ENCODE results near the gene SAMD1. TPM values are rescaled to one million over a fixed set of nuclear protein-coding genes. Genes with fewer than 3 reads are reported as not detected.

Gene SAMD1
- total RNA-seq, 1 donor: 40.4 TPM

DNA sequence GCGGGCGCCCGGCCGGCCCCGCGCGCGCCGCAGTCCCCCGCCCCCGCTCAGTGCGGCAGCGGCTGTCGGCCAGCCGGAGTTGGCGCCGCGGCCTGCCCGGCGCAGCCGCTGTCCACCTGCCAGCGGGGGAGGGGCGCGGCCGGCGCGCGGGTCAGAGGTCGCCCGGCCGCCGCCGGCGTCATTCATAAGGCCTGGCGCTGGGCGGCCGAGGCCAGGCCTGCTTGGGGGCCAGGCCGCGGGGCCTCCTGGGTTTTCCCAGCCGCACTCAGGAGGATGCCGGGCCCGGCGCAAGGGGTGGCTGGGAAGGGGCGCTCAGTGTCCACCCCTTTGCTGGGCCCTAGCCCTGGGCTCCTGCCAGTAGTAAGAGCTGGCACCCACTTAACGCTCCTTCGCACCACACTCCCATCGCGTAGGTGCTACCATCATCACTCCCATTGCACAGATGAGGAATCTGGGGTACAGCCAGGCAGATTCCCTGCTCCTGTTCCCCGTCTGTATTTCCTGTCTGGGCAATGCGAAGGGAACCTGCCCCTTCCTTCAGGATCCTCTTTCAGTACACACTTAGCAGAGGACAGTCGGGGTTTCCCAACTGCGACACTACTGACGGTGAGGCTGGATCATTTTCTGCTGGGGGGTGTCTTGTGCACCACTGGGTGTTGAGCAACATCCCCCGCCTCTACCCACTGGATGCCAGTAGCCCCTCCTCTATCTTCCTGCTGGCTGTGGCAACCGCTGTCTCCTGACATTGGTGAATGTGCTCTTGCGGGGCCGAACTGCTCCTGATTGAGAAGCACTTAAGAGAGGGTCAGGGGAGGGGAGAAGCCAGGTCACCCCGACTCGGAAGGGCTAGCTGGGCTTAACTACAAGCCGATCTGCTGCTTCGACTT, 27.9 kb upstream of the SAMD1 start:
- TF ChIP-seq, protein P1, sequence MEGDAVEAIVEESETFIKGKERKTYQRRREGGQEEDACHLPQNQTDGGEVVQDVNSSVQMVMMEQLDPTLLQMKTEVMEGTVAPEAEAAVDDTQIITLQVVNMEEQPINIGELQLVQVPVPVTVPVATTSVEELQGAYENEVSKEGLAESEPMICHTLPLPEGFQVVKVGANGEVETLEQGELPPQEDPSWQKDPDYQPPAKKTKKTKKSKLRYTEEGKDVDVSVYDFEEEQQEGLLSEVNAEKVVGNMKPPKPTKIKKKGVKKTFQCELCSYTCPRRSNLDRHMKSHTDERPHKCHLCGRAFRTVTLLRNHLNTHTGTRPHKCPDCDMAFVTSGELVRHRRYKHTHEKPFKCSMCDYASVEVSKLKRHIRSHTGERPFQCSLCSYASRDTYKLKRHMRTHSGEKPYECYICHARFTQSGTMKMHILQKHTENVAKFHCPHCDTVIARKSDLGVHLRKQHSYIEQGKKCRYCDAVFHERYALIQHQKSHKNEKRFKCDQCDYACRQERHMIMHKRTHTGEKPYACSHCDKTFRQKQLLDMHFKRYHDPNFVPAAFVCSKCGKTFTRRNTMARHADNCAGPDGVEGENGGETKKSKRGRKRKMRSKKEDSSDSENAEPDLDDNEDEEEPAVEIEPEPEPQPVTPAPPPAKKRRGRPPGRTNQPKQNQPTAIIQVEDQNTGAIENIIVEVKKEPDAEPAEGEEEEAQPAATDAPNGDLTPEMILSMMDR (IDR thresholded peaks at IDR 0.05; ENCODE audit: insufficient read depth, low read length): no peak
- H3K4me3 ChIP-seq (ENCODE audit: low read depth, low read length): peak overlapping the region; percentile 66
- DNase-seq (ENCODE audit: low read depth): peak; percentile 76

DNA sequence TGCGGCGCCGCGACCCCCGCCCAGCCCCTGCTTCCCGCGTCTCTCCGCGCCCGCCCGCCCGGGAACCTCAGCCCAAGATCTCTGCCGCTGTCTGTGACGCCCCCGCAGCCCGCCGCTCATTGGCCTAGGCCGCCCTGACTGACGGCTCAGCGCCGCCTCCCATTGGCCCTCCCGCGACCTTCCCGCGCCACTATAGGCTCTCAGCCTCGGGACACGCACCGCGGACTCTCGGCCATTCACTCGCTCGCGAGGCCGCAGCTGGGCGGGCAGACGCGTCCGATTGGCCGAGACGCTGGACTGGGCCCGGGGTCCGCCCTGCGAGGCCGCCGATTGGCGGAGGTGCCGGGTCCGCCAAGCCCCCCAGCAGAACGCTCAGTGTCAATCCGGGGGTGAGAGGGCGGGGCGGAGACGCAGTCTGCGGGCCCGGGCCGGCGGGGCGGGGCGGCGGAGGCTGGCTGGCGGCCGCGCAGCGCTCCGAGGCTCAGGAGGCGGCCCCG, 27.2 kb upstream of the SAMD1 start, which contains the start of gene PRKACA:
Gene PRKACA, minus strand, starts transcription at position 95 of the 497 bp plus-strand sequence. CDS start 215 bp downstream, outside the sequence.
- peak; percentile 98 for DNase-seq (ENCODE audit: low read depth)
- TF ChIP-seq, protein P1 (IDR thresholded peaks at IDR 0.05; ENCODE audit: insufficient read depth, low read length): no peak
- H3K4me3 ChIP-seq (ENCODE audit: low read depth, low read length): peak within 1 kb of the TSS; percentile 86

DNA sequence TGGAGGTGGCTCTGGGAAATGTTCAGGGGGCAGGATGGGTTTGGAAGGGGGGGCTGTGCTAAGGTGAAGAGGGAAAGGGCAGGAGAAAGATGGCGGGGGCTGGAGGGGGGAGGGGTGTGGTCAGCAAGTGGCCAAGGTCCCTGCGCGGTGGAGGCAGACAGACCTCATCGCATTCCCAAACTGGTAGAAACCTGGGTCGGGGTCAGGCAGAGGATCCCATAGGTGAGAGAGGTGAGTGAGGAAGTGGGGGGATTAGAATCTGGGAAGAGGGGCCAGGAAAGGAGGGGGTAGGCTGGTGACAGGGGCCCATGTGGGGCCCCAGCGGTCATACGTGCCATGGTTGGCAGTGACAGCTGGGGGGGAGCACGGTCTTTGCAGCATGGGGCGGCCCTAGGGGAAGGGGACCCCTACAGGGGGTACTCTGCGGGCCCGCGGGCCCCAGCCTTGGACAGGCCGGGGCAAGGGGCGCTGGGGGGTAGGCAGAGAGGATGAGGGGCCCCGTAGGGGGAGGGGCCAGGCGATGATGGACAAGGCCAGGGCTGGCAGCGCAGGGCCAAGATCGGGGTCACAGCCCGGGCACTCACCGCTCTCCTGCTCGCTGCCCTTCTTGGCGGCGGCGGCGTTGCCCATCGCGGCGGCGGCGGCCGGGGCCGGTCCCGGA, 26.5 kb upstream of the SAMD1 start:
- DNase-seq (ENCODE audit: low read depth): no peak
- H3K4me3 ChIP-seq (ENCODE audit: low read depth, low read length): peak overlapping the region; percentile 86
- TF ChIP-seq, protein P1 (IDR thresholded peaks at IDR 0.05; ENCODE audit: insufficient read depth, low read length): no peak

DNA sequence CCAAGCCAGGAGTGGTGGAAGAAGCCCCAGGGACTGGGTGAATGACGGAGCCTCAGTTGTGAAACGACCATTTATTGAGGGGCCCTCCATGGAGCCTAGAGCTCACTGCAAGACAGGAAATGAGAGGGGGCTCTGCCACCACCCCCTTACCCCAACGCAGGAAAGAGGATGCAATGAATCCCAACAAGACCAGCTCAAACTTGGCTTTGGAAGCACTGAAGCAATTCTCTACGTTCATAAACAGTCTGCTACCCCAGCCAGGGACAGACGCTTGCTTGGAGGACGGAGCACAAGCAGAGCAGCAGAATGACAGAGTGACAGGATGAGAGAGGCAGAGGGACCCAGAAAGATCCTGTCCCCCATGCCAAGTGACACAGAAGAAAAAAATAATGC, 26.0 kb upstream of the SAMD1 start:
- H3K4me3 ChIP-seq (ENCODE audit: low read depth, low read length): peak overlapping the region; percentile 86
- no peak for DNase-seq (ENCODE audit: low read depth)
- TF ChIP-seq, protein P1 (IDR thresholded peaks at IDR 0.05; ENCODE audit: insufficient read depth, low read length): no peak

DNA sequence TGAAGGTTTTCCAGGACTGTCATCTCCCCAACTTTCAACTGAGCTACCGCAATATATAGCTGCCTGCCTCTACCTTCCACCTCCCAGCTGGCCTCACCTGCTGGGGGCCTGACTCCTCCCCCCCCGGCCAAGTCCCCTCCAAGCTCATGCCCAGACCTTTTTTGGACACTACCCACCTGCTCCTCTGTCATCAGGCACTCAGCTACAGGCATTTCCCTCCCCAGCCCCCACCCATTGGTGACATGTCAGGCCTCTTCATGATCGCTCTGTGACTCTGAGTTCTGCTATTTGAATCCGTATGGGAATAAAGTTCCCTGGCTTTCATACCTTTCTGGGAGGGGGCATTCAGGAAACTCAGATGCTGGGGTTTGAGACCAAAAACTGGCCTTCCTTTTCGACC, 25.2 kb upstream of the SAMD1 start:
- H3K4me3 ChIP-seq (ENCODE audit: low read depth, low read length): peak overlapping the region; percentile 86
- DNase-seq (ENCODE audit: low read depth): no peak

DNA sequence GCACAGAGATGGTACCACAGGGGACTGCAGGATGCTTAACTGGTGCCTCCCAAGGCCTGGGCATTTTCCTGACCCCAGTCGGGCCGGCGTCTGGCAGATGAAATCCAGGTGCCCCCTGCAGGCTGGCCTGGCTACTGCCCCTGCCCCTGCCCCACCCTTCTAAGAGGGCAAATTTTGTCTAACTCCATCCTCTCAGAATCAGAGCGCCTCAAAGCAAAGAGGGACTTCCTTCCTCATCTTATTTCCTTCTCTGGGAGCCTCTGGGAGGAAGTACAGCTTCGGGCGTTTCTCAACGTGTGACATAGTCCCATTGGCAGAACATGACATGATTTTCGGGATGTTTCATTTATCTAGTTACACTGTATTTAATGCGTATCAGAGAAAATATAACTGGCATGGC, 24.3 kb upstream of the SAMD1 start:
- H3K4me3 ChIP-seq (ENCODE audit: low read depth, low read length): no peak overlapping the region
- no peak for DNase-seq (ENCODE audit: low read depth)
- TF ChIP-seq, protein P1 (IDR thresholded peaks at IDR 0.05; ENCODE audit: insufficient read depth, low read length): peak; percentile 54

More for the DNA sequence above, 25.2 kb upstream of the SAMD1 start:
- TF ChIP-seq, protein P1 (IDR thresholded peaks at IDR 0.05; ENCODE audit: insufficient read depth, low read length): no peak
